Left lung (tissue), 10 donors: ENCODE results near the gene RPS15. TPM values are rescaled to one million over a fixed set of nuclear protein-coding genes. Genes with fewer than 3 reads are reported as not detected.

Experiments
- ATAC-seq: fragments of 200-7000 bp; cut with Tn5 transposase; one replicate; pipeline ENCODE4 v1.9.1; 2020; ENCODE audit warnings: moderate library complexity
- DNase-seq, 4 donors: peaks; one replicate each; pipeline ENCODE4 v3.0.0-alpha.2; 2013 to 2020
- H3K27ac ChIP-seq, 2 donors: fragments of 200-600 bp; sonication (generic) in 1 of 2; one replicate each; pipeline versions ENCODE4 v1.5.0 to v1.8.0; 2020 to 2021
- H3K27me3 ChIP-seq, 2 donors: fragments of 200-600 bp; sonication (generic) in 1 of 2; one replicate each; pipeline versions ENCODE4 v1.5.0 to v1.8.0; 2020 to 2021
- H3K36me3 ChIP-seq, 2 donors: fragments of 200-600 bp; sonication (generic) in 1 of 2; one replicate each; pipeline versions ENCODE4 v1.5.0 to v1.8.0; 2020 to 2021
- H3K4me1 ChIP-seq, 2 donors: fragments of 200-600 bp; one replicate each; pipeline ENCODE4 v1.8.0; 2021
- H3K4me3 ChIP-seq, 2 donors: fragments of 200-600 bp; sonication (generic) in 1 of 2; one replicate each; pipeline versions ENCODE4 v1.5.0 to v1.8.0; 2020 to 2021; ENCODE audit warnings: mild to moderate bottlenecking in 1 of 2
- H3K9me3 ChIP-seq, 2 donors: fragments of 200-600 bp; sonication (generic) in 1 of 2; one replicate each; pipeline versions ENCODE4 v1.5.0 to v1.8.0; 2020 to 2021
- CTCF ChIP-seq, 2 donors: fragments of 200-600 bp; sonication (generic) in 1 of 2; IDR thresholded peaks; one replicate each; pipeline versions ENCODE4 v1.5.0 to v1.8.0; 2021; ENCODE audit warnings: antibody characterized with exemption in 2 of 2
- intact Hi-C, 2 donors: fragments of 100-400 bp; cut with DNase I; formaldehyde crosslinking; loops; one replicate each; pipeline versions ENCODE4 v1.11.2 to v1.14.2; 2022
- polyA plus RNA-seq, 6 donors: library from polyadenylated mRNA; unstranded; fragments of 120-200 nt; gene quantifications; one replicate each; pipeline ENCODE4 v1.2.1, GENCODE V29; 2013; ENCODE audit not compliant: insufficient read length in 6 of 6
- total RNA-seq, 2 donors: library from RNA; stranded (reverse); fragmentation: NEBNext Ultra II Directional; extraction: Animal tissue kit (Norgen Biotek cat#: 25700); gene quantifications; one replicate each; pipeline ENCODE4 v1.2.1, GENCODE V29; 2021
- donor health status: DM: no; HTN: yes; CAD: no.
- donor health status: DM: no; HTN: no; CAD: no.

The RPS15 gene
- total and polyA plus RNA-seq, 8 donors: 673 to 987 (median 836) TPM

GRCh38 chr19:1467490-1468273 is 29.5 kb downstream of the RPS15 start:
- ATAC-seq (no peak), DNase-seq (peak in 1 of 4 donors; percentile 74)
- no peaks in the 10 kb centered on the region for H3K9me3 ChIP-seq
- H3K36me3 ChIP-seq: no peaks in the 10 kb centered on the region
- peaks cover 78 to 88% of the 10 kb centered on the region in 2 donors for H3K27me3 ChIP-seq
- H3K4me3 ChIP-seq: no peak overlapping the region
- TF ChIP-seq CTCF (IDR thresholded peaks at IDR 0.05): no peak
- no peak overlapping the region for H3K27ac ChIP-seq
- intact Hi-C loops: no loop called here
- peaks cover 32 to 77% of the 10 kb centered on the region in 2 donors for H3K4me1 ChIP-seq

GRCh38 chr19:1468274-1468820 is 30.2 kb downstream of the RPS15 start:
- ATAC-seq: no peak
- Histone ChIP-seq H3K4me1 (peaks cover 32 to 78% of the 10 kb centered on the region in 2 donors), H3K27me3 (peaks cover 85 to 95% of the 10 kb centered on the region in 2 donors), H3K36me3 (no peaks in the 10 kb centered on the region), H3K27ac (no peak overlapping the region), H3K4me3 (no peak overlapping the region), H3K9me3 (no peaks in the 10 kb centered on the region)
- intact Hi-C loops: no loop called here
- peak in 1 of 4 donors; percentile 69 for DNase-seq
- no peak for TF ChIP-seq CTCF (IDR thresholded peaks at IDR 0.05)

- no peak for TF ChIP-seq CTCF (IDR thresholded peaks at IDR 0.05)
- peak in 1 of 4 donors; percentile 83 for DNase-seq
- no peaks in the 10 kb centered on the region for H3K36me3 ChIP-seq
- intact Hi-C loops: no loop called here
- no peak overlapping the region for H3K4me3 ChIP-seq
- H3K4me1 ChIP-seq: peaks cover 32 to 78% of the 10 kb centered on the region in 2 donors
- H3K27ac ChIP-seq: no peak overlapping the region
- no peaks in the 10 kb centered on the region for H3K9me3 ChIP-seq
- no peak for ATAC-seq
- H3K27me3 ChIP-seq: peaks cover 87 to 100% of the 10 kb centered on the region in 2 donors
Observed at GRCh38 chr19:1468821-1469254, 30.6 kb downstream of the RPS15 start.

- Histone ChIP-seq H3K4me3 (peak overlapping the region in 1 of 2 donors; percentile 26), H3K27ac (no peak overlapping the region), H3K9me3 (no peaks in the 10 kb centered on the region), H3K36me3 (peaks cover 0 to 6% of the 10 kb centered on the region in 2 donors), H3K4me1 (peaks cover 32 to 78% of the 10 kb centered on the region in 2 donors), H3K27me3 (peaks cover 87 to 100% of the 10 kb centered on the region in 2 donors)
- ATAC-seq (no peak), DNase-seq (peak in 1 of 4 donors; percentile 69)
- intact Hi-C loops: no loop called here
- no peak for TF ChIP-seq CTCF (IDR thresholded peaks at IDR 0.05)
Observed at GRCh38 chr19:1469255-1470054, 31.3 kb downstream of the RPS15 start.

GRCh38 chr19:1470055-1470304 is 31.8 kb downstream of the RPS15 start:
- intact Hi-C loops: no loop called here
- H3K4me1 ChIP-seq: peaks cover 32 to 78% of the 10 kb centered on the region in 2 donors
- no peaks in the 10 kb centered on the region for H3K9me3 ChIP-seq
- no peak for TF ChIP-seq CTCF (IDR thresholded peaks at IDR 0.05)
- H3K36me3 ChIP-seq: peaks cover 0 to 11% of the 10 kb centered on the region in 2 donors
- no peak overlapping the region for H3K27ac ChIP-seq
- DNase-seq: no peak
- H3K4me3 ChIP-seq: peak overlapping the region in 1 of 2 donors; percentile 26
- H3K27me3 ChIP-seq: peaks cover 83 to 94% of the 10 kb centered on the region in 2 donors
- peak; percentile 2 for ATAC-seq
